GM18870 (cell line): ENCODE results near the gene ABCA13.

ENCODE experiments used
- ATAC-seq: cut with Tn5 transposase; IDR thresholded peaks from one replicate; pipeline ENCODE4 v1.9.1; 2021; ENCODE audit warnings: moderate library complexity; ENCODE audit not compliant: unreplicated experiment

Gene ABCA13

DNA sequence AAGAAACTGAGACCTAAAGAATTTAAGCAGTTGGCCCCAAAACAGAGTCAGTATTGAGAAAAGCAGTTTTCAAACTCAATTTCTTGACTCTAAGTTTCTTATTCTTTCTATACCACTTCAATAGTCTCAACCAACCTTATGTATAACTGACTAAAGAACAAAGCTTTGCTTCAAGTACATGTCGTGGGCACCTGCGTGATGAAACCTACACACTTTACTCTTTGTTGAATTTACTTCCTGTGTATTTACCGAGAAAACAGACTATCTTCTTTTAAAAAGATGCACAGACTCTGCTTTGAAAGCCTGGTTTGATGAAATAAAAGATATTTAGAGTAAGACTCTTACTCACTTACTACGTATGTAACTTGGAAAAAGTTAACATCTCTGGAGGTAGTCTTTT, 455.9 kb downstream of the ABCA13 start:
- no peak for ATAC-seq

DNA sequence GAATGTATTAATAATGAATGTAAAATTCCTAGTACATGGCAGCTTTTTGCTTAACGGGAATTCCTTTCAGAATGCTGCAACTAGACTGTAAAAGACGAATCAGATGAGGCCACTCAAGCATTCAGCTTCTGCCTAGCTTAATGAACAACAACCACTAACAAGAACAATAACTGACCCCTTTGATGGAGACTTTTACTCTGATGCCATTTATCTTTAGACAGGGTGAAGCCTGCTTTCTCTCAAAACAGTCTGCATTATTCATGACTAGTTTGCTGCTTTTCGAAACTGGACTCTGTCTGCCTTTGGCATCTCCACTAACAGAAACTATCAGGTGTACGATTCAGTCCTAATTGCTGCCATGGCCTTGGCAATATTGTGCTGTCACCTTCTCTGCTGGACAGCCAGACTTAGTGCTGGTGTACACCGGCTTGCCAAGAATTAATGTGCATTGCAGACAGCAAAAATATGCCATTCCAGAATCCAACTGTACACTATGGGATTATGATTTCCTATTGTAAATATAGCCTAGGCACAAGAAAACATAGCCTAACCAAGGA, 457.6 kb downstream of the ABCA13 start:
- no peak for ATAC-seq

DNA sequence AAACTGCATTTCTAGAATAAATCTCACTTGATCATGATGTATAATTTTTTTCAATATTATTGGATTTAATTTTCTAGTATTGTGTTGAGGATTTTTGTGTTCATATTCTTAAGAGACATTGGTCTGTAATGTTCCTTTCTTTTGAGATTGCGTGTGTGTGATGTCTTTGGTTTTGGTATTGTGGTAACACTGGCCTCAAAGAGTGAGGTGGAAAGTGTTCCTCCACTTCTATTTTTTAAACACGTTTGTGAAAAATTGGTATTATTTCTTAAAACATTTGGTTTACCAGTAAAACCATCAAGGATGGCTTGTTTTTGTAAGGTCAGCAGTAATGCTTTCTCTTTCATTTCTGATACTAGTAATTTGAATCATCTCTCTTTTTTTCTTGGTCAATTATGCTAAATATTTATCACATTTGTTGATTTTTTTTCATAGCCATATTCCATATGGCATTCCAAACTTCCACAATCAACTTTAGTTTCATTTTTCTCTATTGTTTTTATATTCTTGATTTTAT, 462.9 kb downstream of the ABCA13 start:
- ATAC-seq, result no peak

DNA sequence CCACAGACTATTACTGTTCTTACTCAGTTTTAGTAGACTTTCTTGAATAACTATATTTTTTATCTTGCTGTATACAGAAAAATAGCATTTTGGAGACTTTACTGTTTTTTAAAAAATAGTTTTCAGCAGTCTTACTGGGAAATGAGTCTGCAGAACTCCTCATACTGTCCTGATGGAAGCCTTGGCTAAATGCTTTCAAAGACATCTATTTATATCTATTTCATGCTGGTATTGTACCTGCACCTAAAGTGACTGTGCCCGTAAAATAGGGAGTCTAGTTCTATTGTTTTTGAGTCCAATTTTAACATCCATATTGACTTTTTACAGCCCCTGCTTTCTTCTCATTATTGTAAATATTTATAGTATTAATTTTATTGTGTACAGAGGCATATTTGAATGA, 464.5 kb downstream of the ABCA13 start:
- ATAC-seq, result no peak

DNA sequence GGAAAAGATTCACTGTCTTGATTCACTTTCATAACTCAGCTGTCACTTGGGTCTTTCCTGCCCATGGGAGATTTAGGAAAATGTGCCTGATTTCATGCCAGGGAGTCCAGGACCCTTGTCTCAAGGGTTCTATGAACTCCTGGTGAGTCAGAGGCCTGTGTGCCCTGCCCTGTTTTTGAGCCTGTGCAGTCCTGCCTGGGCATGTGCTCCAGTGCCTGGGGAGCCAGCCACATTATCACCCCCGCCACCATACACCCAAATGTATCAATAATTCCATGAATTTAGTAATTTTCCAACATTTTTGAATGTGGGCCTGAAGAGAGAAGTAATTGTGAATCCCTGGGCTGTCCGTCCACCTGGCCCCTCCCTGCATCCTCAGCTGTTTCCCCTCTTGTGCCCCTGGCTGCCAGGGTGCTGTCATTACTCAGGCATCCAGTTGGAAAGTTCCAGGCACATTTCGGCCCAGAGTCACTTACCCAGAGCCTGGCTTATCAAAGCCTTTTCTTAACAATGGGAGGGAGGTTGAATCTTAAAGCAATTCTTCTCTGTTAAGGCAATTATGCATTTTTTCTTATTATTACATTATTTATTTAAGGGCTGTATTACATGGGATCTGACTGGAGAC, 465.2 kb downstream of the ABCA13 start:
- no peak for ATAC-seq

DNA sequence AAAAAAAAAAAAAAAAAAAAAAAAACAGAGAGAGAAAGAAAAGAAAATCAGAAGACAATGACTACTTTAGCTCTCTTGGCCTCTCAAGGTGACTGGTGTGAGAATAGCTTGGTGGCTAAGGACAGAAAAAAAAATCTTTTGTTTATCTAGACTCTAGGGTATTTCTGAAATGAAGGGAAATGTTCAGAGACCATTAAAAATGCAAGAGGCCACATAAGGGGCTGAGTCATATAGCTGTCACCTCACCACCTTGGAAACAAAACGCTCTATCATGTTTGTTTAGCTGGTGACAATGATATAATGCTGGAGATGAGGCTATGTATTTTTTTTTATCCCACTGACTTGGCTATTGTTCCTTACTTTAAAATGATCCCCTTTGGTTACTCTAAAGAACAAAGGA, 466.1 kb downstream of the ABCA13 start:
- ATAC-seq, result no peak

DNA sequence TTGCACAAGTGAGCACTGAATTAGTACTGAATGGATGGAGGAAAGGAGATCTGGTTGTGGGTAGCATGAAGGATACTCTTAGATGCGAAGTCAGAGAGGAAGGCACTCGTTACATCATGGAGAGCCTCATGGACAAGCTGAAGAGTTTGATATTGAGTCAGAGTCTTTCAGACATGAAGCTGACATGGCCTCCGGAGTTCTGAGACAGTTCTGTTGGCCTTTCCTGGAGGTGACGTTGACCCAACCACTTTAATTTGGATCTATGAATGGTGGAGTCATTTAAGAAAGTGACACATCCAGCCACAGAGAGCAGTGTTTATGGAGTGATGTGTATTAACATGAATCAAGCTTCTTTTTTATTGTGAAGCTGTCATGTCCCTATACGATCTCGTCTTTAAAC, 466.8 kb downstream of the ABCA13 start:
- no peak for ATAC-seq

DNA sequence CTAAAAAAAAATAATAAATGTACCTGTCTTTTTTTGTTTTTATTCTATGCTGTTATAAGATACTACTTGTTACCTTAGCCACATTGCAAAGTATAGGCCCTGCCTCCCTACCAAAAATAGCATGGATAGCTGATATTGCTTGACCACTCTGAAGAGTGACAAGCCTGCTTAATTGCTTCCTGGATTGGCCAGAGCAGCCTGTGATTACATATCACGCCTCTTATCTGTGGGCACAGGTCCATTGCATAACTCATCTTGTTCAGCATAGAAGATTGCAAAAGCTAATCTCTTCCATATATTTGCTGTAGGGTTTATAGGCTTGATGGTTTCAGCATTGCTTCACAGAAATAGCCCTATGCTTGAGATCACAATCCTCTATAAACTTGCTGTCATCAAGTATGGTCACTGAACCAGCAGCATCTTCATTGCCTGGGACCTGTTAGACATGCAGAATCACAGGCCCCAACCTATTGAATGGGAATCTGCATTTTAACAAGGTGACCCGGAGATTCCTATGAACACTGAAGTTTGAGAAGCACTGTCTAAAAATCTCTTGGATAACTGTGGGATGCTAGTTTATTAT, 472.3 kb downstream of the ABCA13 start:
- no peak for ATAC-seq

DNA sequence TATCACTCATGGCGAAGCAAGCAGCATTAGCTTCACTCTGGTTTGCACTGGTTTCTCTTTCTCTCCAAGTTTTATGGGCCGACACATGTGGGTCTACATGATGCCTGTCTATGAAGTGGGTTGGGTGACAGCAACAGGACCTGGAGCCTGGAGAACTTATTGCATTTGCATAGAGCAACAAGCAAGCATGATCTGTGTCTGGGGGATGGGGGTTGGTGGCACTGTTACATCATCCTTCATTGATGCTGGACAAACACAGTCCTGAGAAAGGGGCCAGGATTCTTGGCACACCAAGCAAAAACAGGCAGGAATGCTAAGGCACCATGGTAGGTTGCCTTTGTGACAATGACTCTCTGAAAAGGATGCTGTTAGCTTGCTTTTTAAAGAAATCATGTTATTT, 486.9 kb downstream of the ABCA13 start:
- ATAC-seq, result no peak

DNA sequence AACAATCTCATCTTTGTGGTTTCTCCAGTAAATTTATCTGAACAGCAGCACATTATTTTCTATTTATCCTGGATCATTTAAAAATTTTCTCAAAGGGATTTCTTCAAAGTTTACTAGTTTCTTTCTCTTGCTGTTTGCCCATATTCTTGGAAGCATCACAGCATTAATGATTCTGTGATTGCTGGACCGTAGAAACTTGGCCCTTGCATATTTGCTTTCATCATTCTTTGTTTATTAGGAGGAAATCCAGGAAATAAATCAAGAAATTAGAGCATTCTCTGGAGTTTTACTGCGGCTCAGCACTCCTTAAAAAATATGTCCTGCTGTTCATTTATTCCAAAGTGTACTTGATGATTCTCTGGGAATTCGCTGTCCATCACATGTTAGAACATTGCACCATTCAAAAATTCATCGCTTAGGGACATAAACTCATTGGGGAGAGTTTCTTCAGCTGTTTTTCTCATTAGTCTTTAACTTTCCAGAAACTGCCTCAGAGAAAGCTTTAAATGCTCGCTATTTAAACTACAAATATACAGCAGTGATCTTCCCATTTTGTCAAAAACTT, 489.1 kb downstream of the ABCA13 start:
- no peak for ATAC-seq

DNA sequence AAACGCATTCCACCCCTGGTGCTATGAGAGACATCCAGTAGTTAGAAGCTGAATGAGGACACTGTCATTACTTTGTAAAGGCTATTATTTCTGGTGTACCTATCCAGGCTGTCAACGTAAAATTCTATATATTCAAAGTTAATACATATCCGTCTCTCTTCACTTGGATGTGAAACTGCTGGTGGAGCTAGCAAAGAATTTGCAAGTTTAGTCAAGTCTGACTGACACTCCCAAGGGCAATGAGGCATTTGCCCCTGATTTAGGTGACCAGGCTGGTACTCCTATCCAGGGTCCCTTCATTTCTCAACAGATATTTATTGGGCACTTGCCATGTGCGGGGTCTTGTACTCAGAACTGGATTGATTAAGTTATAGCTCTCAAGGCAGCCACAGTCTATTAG, 493.0 kb downstream of the ABCA13 start:
- ATAC-seq, result no peak

DNA sequence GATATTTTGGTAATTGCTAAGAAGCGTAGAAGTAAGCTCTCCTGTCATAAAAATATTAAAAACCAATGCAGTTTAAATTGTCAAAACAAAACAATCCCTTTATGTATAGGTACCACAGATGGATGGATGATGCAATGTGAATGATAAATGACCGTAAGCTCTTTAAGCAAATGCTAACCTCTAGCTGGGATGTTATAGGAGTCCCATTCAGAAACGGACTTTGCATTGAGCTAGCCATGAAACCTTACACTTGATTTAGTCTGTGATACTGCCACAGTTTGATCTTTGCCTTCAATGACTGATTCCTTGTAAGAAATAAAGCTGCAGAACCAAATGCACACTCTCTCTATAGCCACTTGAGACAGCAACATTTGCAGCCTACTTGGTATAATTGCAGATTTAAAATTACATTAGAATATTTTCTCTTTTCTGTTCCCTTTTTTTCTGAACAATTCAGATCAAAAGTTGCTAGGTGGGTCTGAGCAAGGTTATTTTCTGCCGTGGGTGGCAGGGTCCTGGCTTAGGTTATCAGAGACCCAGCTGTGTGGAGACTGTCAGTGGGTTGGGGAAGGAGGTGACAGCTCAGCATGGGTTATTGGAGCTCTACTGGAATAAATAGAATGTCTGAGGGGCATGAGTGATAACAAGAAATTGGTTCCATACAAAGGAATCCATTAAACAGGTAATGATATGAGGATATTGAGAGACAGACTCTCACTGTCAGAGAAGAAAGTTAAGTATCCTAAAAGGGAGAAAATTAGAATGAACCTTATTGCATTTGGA, 494.3 kb downstream of the ABCA13 start:
- no peak for ATAC-seq

DNA sequence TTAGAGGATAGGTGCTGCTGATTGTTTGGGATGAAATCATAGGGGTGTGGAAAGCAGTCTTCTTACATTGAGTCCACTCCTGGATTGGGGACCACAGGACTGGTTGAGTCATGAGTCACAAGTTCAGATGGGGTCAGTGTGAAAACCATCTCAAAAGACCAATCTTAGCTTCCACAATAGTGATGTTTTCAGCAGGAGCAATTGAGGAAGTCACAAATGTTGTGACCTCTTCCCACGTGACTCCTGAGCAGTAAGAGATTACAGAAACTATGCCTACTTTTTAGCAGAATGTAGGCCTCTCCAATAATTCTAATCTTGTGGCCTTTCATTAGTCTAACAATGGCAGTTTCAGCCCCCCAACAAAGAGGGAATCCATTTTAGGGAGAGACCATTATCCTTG, 496.1 kb downstream of the ABCA13 start:
- ATAC-seq, result no peak

DNA sequence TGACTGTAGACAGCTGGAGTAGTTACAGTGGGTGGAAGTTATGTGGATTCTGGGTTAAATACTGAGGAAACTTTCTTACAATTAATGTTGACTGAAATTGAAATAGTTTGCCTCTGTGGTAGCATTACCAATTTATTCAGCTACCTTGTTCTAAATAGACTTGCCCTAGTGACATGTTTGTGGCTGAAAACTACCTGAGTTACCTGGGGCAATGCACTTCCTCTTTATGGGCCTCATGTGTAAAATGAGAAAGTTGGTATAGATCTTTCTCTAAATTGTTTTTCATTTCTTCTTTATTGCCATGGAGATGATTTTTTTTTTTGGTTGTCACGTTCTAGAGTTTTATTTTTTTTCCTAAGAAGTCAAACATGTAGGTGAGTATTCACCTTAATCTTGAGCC, 500.4 kb downstream of the ABCA13 start:
- no peak for ATAC-seq

DNA sequence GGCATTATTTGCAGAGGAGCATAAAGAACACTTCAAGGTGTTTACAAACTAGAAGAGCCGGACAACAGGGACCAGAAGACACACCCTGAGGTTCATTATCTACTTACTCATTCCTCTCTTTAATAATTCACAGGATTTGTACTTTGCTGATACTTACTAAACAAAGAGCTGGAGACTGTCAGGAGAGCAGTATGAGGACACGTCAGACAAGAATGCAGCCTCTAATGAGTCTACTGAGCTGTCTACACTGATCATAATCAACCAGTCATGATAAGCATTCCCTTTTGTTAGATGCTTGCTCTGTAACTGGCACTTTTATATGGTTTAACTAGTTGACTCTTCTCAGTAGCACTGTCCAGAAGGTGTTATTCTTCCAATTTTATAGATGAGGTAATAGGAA, 509.7 kb downstream of the ABCA13 start:
- ATAC-seq, result no peak

DNA sequence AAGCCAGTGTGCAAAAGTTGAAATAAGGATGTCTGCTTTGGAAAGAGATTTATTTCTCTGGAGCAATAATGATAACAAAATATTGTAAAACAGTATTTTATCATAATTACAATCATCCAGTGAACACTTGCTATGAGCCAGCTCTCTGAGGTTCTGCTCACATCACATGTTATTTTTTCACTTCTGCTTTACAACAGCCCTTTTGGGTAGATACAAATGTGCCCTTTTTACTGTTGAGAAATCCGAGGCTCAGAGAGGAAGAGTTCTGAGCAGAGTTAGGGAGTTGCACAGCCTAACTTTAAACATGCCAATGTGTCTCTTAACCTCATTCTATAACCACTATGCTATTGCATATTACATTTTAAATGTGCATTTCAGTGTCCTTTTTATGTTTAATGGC, 520.5 kb downstream of the ABCA13 start:
- no peak for ATAC-seq
